ENCODE results near the gene GSTA5.
"Not testable (repeated sequence)": the region's sequence is repeated elsewhere in the genome, so short reads cannot be mapped to it uniquely, and the experiment has no call there.

The GSTA5 gene

GRCh38 chr6:52790861-52791260 lies 49.8 kb downstream of the GSTA5 start:
- Histone ChIP-seq H3K4me2 (ENCODE audit: low read length) (no peak overlapping the region), H3K36me3 (ENCODE audit: insufficient read depth, low read length) (no peaks in the 10 kb centered on the region), H3K79me2 (ENCODE audit: insufficient read depth, low read length) (no peaks in the 10 kb centered on the region), H3K4me3 (ENCODE audit: low read depth, low read length, poor library complexity, severe bottlenecking) (no peak overlapping the region), H2AFZ (ENCODE audit: low read length) (no peak overlapping the region), H3K9me3 (ENCODE audit: low read length) (no peaks in the 10 kb centered on the region), H3K4me1 (ENCODE audit: insufficient read depth, low read length, severe bottlenecking) (no peaks in the 10 kb centered on the region), H3K9ac (ENCODE audit: low read length) (no peak overlapping the region), H3K27ac (ENCODE audit: low read depth, low read length, poor library complexity, severe bottlenecking) (no peak overlapping the region), H3F3A (ENCODE audit: insufficient read depth, low read length) (no peaks in the 10 kb centered on the region), H4K20me1 (ENCODE audit: insufficient read depth, low read length) (no peaks in the 10 kb centered on the region), H3K27me3 (ENCODE audit: insufficient read depth, low read length) (no peaks in the 10 kb centered on the region), H3K9me2 (ENCODE audit: low read depth, low read length) (no peaks in the 10 kb centered on the region)
- TF ChIP-seq EZH2 (IDR thresholded peaks at IDR 0.05; ENCODE audit: borderline replicate concordance, low read length) (no peak), CTCF (IDR thresholded peaks at IDR 0.05; ENCODE audit: low read length) (no peak)

DNA sequence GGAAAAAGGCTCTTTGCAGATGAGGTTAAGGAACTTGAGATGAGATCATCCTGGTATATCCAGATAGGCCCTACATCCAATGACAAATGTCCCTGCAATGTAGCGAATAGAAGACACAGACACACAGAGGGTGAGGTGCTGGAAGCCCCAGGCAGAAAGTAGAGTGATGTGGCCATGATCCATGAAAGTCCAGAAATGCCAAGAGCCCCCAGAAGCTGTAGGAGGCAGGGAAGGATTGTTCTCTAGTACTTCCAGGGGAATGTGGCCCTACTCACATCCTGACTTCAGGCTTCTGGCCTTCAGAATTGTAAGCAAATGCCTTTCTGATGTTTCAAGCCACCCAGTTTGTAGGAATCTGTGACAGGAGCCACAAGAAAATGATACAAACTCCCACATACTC lies 51.0 kb downstream of the GSTA5 start:
- H4K20me1 ChIP-seq (ENCODE audit: insufficient read depth, low read length); H2AFZ ChIP-seq (ENCODE audit: low read length); H3K9me3 ChIP-seq (ENCODE audit: low read length); H3K4me1 ChIP-seq (ENCODE audit: insufficient read depth, low read length, severe bottlenecking); H3K4me2 ChIP-seq (ENCODE audit: low read length); H3K79me2 ChIP-seq (ENCODE audit: insufficient read depth, low read length); H3K27me3 ChIP-seq (ENCODE audit: insufficient read depth, low read length); H3K36me3 ChIP-seq (ENCODE audit: insufficient read depth, low read length); H3K9me2 ChIP-seq (ENCODE audit: low read depth, low read length); H3K9ac ChIP-seq (ENCODE audit: low read length); H3F3A ChIP-seq (ENCODE audit: insufficient read depth, low read length); H3K4me3 ChIP-seq (ENCODE audit: low read depth, low read length, poor library complexity, severe bottlenecking); H3K27ac ChIP-seq (ENCODE audit: low read depth, low read length, poor library complexity, severe bottlenecking): not testable (repeated sequence)

DNA sequence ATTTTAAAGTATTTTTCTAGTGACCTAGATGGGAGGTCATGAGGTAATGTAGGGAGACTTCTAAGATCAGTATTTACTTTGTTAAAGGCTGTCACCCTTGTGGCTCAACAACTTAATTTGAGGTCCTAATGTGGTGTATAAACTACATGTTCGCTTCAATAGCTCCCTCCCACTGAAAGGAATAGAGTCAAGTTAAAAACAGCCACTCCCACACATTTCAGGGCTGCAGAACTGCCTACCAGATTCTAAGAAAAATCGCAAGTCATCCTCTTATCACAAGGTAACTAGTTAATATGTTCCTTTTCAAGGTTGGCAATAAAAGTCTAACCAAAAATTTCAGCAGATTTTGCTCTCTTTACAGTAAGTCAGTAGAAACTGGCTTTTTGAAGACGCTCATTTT lies 52.1 kb downstream of the GSTA5 start:
- Histone ChIP-seq H3K4me2 (ENCODE audit: low read length) (no peak overlapping the region), H3K36me3 (ENCODE audit: insufficient read depth, low read length) (no peaks in the 10 kb centered on the region), H4K20me1 (ENCODE audit: insufficient read depth, low read length) (no peaks in the 10 kb centered on the region), H3K27me3 (ENCODE audit: insufficient read depth, low read length) (no peaks in the 10 kb centered on the region), H3F3A (ENCODE audit: insufficient read depth, low read length) (no peaks in the 10 kb centered on the region), H3K9me2 (ENCODE audit: low read depth, low read length) (no peaks in the 10 kb centered on the region), H3K27ac (ENCODE audit: low read depth, low read length, poor library complexity, severe bottlenecking) (no peak overlapping the region), H3K4me1 (ENCODE audit: insufficient read depth, low read length, severe bottlenecking) (no peaks in the 10 kb centered on the region), H3K4me3 (ENCODE audit: low read depth, low read length, poor library complexity, severe bottlenecking) (no peak overlapping the region), H3K9me3 (ENCODE audit: low read length) (no peaks in the 10 kb centered on the region), H3K9ac (ENCODE audit: low read length) (no peak overlapping the region), H3K79me2 (ENCODE audit: insufficient read depth, low read length) (no peaks in the 10 kb centered on the region), H2AFZ (ENCODE audit: low read length) (no peak overlapping the region)
- TF ChIP-seq CTCF (IDR thresholded peaks at IDR 0.05; ENCODE audit: low read length) (no peak), EZH2 (IDR thresholded peaks at IDR 0.05; ENCODE audit: borderline replicate concordance, low read length) (no peak)

DNA sequence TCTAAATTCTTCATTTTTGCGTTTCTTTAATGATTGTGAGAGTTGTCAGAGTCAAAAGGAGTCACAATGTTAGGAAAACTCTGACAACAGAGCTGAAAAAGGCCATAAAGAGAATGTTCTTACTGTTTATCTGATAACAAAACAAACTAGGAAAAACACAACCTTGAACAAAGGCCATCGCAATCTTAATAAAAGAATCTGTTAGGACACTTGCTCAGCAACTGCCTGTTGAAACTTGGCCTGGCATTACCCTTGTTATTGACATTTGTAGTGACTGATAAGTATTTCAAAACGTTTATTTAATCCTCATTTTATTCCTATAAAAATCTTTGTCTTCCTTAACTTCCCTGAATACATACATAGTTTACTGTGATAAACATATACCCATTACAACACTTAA lies 52.7 kb downstream of the GSTA5 start:
- Histone ChIP-seq H3K27me3 (ENCODE audit: insufficient read depth, low read length) (no peaks in the 10 kb centered on the region), H3K9me3 (ENCODE audit: low read length) (no peaks in the 10 kb centered on the region), H2AFZ (ENCODE audit: low read length) (no peak overlapping the region), H3K27ac (ENCODE audit: low read depth, low read length, poor library complexity, severe bottlenecking) (no peak overlapping the region), H4K20me1 (ENCODE audit: insufficient read depth, low read length) (no peaks in the 10 kb centered on the region), H3K4me3 (ENCODE audit: low read depth, low read length, poor library complexity, severe bottlenecking) (no peak overlapping the region), H3K4me2 (ENCODE audit: low read length) (no peak overlapping the region), H3K79me2 (ENCODE audit: insufficient read depth, low read length) (no peaks in the 10 kb centered on the region), H3K9me2 (ENCODE audit: low read depth, low read length) (no peaks in the 10 kb centered on the region), H3K36me3 (ENCODE audit: insufficient read depth, low read length) (no peaks in the 10 kb centered on the region), H3K4me1 (ENCODE audit: insufficient read depth, low read length, severe bottlenecking) (no peaks in the 10 kb centered on the region), H3F3A (ENCODE audit: insufficient read depth, low read length) (no peaks in the 10 kb centered on the region), H3K9ac (ENCODE audit: low read length) (no peak overlapping the region)
- no peak for TF ChIP-seq CTCF (IDR thresholded peaks at IDR 0.05; ENCODE audit: low read length)
- no peak for TF ChIP-seq EZH2 (IDR thresholded peaks at IDR 0.05; ENCODE audit: borderline replicate concordance, low read length)

Measured in OCI-LY1 (cell line).